DMS 273 treated with DMSO at 0.1 percent for 48 hours (cell line): ENCODE results near the gene GNAQ.
"Not testable (repeated sequence)": the region's sequence is repeated elsewhere in the genome, so short reads cannot be mapped to it uniquely, and the experiment has no call there.

ENCODE experiments used
- DNase-seq: peaks from one replicate; lab custom pipeline; 2025; lab: John Stamatoyannopoulos, UW

The GNAQ gene

DNA sequence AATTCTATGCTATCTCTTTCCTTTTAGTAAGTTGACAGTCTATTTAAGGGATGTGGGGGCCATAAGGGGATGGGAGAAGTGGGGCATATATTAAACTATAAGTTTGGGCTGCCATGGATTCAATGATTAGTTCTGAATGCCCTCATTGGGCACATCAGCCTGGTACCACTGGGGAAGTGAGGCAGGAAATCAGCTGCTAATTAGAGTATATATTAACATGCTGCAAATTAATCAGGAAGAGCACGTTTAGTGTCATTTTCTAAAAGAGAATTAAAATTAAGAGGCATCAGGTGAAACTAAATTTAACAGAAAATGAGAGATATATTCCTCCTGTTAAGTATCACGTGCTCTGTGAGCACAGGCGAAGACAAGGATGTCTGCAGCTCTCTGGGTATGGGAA lies 260.4 kb downstream of the GNAQ start:
- DNase-seq, result no peak

DNA sequence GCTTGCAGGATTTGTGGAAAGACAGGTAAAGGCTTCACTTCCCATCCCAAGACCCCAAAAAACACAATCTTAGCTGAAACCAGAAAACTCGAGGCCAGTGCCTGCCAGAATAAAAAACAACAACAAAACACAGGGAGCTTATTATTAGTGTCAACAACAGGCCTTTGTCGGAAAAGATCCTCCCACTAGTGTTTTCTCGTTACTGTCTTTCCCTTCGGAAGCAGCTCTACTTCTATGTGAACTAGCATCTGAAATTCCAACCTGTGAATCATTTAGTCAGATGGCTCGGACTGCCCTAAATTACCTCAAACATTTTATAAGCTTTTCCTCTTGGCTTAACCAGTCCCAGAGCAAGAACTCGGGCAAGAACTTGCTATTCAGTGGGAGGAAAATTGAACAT lies 261.3 kb downstream of the GNAQ start:
- DNase-seq, result no peak

DNA sequence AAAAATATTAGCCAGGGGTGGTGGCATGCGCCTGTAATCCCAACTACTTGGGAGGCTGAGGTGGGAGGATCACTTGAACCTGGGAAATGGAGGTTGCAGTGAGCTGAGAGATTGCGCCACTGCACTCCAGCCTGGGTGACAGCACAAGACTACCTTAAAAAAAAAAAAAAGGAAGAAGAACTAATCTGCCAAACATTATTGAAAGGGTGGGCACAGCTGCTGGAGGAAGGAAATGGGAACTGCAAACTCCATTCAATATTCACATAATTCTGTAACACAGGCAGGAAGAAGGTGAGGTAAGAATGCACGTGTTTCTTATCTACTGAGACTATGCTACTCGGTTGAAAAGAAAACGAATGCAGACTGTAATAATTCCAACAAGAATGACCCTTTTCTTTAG lies 262.4 kb downstream of the GNAQ start:
- DNase-seq, result no peak

DNA sequence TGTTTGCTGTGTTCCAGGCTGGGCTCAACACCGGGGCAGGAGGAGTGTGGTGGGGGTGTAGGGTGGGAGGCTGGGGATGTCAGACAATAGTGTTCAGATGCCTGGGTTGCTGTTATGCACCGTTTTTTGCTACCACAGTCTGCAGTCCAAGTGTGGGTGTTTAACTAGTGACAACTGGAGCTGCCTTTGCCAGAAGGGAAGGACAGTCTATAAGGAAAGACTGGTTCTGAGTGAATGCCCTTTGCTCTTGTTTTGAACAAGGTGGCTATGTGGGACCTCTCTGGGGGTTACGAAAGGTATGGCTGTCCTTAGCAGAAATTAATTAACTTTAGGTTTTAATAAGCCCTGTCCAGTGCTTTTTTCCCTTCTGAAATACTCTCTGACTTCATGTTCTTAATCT lies 265.0 kb downstream of the GNAQ start:
- DNase-seq, result no peak

DNA sequence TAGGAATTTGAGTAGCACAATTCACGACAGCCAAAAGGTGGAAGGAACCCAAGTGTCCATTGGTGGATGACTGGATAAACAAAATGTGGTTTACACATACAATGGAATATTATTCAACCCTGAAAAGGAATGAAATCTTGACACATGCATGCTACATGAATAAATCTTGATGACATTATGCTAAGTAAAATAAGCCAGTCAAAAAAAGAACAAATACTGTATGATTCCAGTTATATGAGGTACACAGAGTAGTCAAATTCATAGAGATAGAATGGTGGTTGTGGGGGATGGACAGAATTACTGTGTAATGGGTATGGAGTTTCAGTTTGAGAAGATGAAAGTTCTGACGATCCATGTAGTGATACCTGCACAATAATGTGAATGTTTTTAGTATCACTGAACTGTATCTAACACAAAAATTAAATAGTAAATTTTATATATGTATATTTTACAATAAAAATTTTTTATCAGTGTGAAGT lies 265.8 kb downstream of the GNAQ start:
- no peak for DNase-seq

DNA sequence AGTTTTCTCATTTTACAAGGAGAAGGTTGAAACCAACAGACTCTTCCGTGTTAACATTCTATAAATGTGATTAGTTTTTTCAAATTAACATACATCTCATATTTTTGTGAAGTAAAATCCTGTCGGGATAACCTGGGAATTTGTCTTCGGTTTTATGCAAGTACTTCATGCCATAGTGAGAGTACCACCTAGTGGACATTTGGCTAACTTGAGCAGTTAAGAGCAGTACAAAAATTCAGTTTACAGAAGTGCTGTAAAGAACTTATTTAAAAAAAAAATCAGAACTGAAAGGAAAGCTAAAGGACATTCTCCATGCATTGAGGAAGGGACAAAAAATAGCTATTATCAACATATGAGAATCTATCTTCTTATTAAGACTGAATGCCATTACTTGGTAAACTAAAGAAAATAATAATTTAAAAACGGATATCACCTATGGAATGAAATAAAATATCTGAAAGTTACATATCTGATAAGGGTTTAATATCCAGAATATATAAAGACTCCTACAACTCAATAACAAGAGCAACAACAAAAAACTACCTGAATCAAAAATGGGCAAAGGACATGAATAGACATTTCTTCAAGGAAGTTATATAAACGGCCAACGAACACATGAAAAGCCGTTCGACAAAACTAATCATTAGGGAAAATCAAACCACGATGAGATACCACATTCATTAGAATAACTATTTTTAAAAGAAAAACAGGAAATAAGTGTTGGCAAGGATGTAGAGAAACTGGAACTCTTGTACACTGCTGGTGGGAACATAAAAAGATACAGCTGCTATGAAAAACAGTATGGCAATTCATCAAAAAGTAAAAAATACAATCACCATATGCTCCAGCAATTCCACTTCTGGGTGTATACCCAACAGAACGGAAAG lies 266.5 kb downstream of the GNAQ start:
- DNase-seq, result no peak

DNA sequence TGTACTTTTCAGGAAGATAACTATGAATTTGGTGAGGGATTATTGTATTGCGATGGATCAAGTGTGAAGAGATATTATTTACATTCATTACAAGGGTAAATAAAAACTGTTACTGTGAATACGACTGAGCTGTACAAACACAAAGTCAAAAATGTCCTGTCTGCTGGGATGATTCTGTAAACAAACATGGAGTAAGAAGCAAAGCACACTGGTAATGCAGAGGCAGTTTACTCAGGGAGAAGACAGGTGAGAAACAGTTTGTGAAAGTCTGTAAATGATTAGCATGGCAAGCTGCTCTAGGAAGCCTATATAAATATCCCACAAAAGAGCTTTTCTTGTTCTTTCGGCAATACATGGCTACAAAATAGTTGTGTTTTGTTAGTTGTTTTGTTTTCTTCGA lies 268.0 kb downstream of the GNAQ start:
- no peak for DNase-seq

DNA sequence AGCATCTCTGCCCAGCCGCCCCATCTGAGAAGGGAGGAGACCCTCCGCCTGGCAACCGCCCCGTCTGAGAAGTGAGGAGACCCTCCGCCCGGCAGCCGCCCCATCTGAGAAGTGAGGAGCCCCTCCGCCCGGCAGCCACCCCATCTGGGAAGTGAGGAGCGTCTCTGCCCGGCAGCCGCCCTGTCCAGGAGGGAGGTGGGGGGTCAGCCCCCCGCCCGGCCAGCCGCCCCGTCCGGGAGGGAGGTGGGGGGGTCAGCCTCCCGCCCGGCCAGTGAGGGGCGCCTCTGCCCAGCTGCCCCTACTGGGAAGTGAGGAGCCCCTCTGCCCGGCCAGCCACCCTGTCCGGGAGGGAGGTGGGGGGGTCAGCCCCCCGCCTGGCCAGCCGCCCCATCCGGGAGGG lies 270.7 kb downstream of the GNAQ start:
- DNase-seq, result not testable (repeated sequence)

DNA sequence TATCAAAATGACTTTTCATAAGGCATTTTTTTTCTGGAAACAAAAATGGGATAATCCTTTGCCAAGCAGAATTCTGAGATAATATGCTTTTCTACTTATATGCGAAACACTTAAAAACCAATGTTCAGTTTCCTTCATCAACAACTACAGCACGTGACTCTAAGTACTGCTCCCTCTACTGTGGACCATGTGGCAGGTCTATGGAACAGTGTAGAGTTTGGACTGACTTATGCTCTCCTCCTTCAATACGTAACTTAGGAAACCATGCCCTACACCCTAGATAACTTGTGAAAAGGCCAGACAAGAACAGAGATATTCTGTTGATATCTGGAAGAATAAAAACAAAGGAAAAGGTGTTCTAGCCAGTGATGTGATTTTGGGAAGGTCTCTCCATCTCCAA lies 272.2 kb downstream of the GNAQ start:
- no peak for DNase-seq

DNA sequence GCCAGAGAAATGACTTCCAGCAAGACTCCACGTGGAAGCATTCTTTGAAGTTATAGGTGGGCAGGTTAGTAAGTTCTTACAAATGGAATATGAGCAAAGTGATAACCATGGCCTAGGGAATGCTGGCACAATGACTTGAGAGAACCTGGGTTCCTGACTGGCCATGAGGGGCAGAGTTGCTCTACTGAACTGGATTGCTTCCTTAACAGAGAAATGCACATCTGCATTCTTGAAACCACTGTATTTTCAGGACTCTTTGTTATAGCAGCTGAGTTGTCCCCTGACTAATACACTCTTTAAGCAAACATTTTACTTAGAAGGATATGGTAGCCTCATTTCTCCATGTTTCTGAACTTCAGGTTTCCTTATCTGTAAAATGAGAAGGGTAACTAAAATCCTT lies 275.2 kb downstream of the GNAQ start:
- DNase-seq, result no peak

DNA sequence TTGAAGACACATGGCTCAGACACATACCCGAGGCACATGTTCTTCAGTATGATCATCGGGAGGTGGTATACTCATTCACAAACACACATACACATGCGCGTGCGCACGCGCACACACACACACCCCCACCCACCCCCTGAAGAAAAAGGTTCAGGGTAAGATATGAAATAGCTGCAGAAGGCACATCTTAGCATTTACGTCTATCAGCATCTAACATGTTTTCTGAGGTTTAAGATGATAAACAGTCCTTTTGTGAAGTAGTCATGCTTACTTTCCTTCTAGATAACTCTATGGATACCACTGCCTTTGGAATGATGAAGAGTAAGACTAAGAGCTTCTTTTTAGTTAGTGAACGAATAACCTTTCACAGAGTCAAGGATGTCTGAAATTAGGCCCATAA lies 278.4 kb downstream of the GNAQ start:
- DNase-seq, result no peak

DNA sequence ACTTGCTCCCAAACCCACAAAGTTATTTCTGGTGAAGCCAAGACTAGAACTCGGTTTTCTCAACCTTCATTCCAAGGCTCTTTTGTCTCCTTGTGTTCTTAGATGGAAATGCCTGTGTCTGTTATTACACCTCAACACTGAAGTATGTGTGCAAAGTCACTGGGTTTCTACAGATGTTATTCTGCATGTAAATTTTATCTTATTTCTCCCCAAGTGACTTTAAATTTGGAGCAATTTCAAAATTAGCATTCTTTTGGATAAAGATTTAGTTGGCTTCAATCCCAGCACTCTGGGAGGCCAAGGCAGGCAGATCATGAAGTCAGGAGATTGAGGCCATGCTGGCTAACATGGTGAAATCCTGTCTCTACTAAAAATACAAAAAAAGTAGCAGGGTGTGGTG lies 279.1 kb downstream of the GNAQ start:
- DNase-seq, result no peak

DNA sequence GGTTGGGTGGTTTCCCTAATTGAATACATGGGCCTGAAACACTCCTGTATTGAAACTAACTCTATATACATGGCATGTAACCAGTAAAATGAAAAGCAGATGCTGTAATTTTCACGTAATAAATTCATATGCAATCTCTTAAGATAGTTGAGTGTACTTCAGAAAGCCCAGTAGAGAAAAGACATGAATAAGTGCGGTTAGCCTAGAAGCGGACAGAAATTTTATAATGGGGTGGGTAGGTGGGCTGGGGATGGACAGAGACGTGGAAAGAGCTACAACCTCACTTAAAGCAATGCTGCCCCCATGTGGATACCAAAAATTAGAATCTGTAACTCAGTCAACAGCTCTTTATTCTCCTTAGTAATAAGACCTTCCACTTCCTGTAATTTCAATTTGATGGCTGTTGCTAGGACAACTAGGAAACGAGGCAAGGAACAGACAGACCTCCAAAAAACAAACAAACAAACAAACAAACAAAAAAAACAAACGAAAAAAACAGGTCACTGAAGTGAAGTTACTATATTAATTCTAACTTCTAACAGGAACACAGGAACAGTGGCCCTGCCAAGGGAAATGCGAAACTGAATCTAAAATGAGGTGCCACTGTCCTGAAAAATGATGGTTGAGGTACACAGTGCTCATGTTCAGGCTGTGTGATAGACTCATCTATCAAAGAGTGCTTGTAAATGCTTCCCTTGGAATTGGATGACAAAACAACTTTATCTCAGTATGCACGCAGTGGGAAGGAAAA lies 280.1 kb downstream of the GNAQ start:
- DNase-seq, result peak; percentile 50

DNA sequence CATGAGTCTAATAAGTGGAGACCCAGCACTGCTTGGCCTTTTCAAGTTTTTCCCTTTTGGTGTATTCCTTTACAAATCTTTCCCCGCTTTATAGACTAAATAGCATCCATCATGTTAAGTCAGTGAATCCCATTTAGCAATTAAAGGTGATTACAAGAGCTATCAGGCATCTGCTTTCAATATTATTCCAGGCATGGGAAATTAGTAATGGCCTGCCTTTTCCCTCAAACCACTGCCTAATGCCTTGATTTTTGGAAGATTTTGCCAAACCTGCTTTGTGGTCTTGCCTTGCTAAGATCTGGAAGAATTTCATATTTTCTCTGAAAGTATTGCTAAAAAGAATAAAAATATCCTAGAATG lies 280.6 kb downstream of the GNAQ start:
- DNase-seq, result no peak

DNA sequence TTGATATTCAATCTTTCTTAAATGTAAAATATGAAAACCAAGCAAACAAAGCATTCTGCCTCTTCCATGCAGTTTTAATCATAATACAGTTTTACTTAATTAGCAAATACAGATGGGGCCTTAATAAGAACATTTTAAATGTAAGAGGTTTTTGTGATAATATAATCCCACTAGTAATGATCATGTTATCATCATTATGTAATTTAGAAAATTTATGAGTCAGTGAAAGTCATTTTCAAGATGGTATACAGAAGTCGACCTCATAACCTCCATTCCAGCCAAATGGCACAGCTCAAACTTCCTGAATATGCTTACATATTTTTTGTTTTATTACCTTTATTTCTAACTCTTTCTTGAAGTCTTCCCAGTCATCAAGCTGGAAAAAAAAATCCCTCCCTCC lies 281.3 kb downstream of the GNAQ start:
- no peak for DNase-seq

DNA sequence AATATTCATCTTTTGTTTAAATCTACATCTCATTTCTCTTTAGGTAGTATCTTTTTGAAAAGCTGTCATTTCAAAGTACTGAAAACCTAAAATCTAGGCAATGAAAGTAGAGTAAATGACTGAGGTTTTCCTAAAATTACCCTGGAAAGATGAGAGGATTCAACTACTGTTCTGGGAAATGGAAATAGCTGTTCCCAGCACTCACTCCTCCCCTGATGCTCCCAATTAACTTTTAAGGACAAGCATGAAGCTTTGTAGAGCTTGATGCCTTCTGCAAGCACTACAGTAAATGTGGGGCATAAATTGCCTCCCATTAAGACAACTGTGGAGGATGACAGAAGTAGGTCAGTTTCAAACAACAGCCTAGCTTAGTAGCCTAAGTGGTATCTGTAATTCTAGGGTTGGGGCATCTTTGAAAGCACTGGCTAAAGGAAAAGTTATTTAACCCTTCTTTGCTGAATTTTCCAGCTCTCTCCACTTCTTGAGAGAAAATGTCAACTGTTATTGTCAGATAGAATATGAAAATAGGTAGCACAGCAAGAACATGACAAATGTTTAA lies 283.3 kb downstream of the GNAQ start:
- no peak for DNase-seq

DNA sequence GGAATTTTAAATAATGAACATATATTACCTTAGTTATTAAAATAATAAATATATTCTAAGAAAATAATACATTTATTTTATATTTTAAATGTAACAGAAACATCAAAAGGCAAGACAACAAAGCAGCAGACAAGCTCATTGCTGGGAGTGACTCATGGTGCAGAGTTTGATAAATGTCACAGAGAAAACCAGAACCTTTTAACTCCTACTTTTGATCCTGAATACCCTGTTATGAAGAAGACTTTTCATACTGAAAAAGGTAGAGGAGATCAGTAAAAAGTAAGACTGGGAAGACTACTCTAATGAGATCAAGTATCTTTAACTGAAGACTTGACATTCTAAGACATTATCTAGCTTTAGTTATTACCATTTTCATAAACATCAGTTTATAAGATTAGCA lies 284.4 kb downstream of the GNAQ start:
- no peak for DNase-seq

DNA sequence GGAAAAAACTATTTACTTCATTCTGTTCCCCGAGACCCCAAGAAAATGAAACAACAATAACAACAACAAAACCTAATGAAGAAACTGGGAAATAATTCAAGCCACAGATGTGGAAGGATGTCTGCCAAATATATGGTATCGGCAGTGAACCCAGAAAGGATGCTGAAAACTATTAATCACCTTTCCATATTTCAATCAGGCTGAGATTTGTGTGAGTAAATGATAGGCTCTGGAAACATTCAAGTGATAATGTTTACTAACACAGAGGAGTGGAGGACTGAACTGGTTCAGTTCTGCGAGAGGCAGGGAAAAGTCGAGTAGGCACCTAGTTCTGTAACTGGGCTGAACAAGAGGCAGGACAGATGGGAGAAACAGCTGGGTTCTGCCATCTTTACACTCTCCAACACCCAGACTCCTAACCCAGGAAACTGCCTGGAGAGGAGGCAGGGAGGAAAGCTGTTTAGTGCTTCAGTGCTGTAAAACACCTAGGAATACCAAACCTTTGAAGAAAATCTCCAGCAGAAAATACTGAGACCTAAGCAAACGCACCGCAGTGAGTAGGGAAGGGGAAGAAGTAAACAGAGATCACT lies 286.7 kb downstream of the GNAQ start:
- DNase-seq, result peak; percentile 60

DNA sequence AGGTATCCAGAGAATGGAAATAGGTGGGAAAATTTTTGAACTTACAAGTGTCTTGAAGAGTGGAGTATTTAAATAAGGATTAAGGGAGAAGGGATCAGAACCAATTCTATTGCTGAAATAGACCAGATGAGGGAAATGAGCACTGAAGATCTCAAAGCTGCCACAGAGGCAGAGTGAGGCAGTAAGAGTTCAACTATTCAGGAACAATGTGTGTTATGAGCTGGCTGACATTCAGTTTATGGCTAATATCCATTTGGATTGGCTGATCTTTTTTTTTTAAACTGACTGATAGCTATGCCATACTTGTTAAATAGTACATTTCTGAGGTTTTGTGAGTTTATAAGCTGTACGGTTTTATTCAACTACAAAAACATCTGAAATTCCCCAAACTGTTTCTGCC lies 288.2 kb downstream of the GNAQ start:
- DNase-seq, result no peak

DNA sequence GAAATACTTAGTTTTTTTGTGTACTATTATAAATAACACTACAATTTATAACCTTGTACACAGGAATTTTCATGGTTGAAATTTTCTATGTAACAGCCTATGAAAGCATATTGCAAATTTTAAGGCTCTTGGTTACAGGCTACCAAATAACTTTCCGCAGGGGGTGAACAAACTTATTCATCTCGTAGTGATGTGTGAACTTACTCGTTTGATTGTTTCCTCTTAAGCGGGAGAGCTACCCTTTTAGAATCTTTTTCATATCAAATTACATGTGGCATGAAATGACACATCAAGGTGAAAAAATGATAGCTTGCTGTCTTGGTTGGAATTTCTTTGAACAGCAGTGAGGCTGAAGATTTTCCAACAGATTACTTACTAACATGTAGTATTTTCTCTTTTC lies 292.7 kb downstream of the GNAQ start:
- no peak for DNase-seq

DNA sequence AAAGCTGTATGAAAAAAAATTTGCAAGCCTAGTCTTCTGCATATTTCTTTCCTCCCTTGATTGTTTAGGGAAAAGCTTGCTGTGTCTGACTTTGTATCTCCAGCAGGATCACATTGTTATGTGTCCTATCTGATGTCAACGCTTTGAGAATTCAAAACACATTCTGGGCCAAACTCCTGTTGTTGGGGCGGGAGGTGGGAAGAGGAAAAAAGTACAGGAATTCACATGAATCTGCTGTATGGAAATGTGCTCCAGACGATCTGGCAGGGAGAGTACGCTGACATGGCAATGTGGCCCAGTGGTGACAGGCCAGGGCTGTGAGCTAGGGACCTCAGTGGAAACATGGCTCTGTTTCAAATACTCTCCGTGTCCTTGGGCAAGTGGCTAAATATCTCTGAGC lies 296.1 kb downstream of the GNAQ start:
- DNase-seq, result no peak

DNA sequence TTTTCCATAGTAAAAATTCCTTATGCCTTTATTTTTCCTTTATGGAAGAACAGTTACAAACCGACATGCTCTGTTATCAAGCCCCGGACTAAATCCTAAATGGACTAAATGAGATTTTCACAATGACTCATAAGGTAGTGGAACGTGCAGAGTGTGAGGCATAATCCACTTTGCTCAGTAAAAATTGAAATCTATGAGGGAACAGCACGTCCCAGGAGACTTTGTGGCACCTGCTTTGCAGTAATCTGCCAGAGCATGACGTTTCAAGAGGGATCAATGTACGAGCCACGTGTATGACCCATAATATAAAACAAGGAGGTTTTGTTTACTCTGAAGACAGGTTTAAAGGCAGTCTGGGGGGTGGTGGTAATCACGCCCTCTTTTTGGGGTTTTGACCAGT lies 299.7 kb downstream of the GNAQ start:
- DNase-seq, result no peak
